ENCODE results near the gene ESPN.

- TF ChIP-seq CTCF (IDR thresholded peaks at IDR 0.05; ENCODE audit: low read depth, low read length) (no peak), POLR2A (IDR thresholded peaks at IDR 0.05; ENCODE audit: extremely low read depth, insufficient read length) (no peak)
Measured at GRCh38 chr1:6474815-6475282, 50.3 kb downstream of the ESPN start.
